ENCODE results near the gene SSR3. TPM values are rescaled to one million over a fixed set of nuclear protein-coding genes. Genes with fewer than 3 reads are reported as not detected.

The SSR3 gene
- total and polyA plus RNA-seq, 2 of the 8 experiments (the other 6 are each of a cell fraction or from before 2014, with no cell fraction given) = 92.7 to 208 TPM

DNA sequence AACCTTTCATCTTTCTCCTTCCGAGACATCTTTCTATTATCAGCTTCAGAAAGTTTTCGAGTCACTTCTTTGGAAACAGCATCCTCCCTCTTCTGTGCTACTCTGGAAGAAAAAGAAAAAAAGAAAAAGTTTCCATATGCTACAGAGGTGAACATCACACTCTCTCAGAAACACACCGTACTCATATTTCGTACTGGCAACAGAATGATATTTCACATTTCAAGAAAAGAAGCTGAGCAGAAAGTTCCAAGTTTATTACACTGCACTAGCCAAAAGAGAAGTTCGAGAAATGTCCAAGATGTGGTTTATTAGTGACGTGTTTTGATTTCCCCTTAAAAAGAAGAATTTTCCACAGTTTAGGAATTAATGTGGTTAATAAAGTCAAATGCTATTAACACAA, 6.0 kb downstream of the SSR3 start:
- Histone ChIP-seq H2BK12ac (ENCODE audit: low read depth, low read length) (no peak overlapping the region), H3K36me3 (ENCODE audit: control insufficient read depth in 2 of 4, insufficient read depth in 4 of 4, low read length in 3 of 4) (peaks cover 23 to 88% (median 42%) of the 10 kb centered on the region in 4 experiments), H3K9me3 (ENCODE audit: insufficient read depth in 2 of 2, low read depth in 1 of 2, low read length in 1 of 2) (no peaks in the 10 kb centered on the region), H3K79me2 (ENCODE audit: control insufficient read depth in 1 of 2, insufficient read depth in 2 of 2, low read length in 2 of 2) (peaks cover 19 to 90% of the 10 kb centered on the region in 2 experiments; a peak in 3 of 4 replicates), H3K4ac (replicated peaks; ENCODE audit: insufficient read length, low read depth, low read length) (no peak overlapping the region), H3K79me1 (ENCODE audit: low read depth, low read length) (no peaks in the 10 kb centered on the region; the same call in 1 of the 2 replicates), H4K20me1 (replicated peaks in 1 of 2; ENCODE audit: control insufficient read depth in 1 of 2, insufficient read depth in 2 of 2, low read length in 2 of 2) (peaks cover 0 to 8% of the 10 kb centered on the region in 2 experiments), H4K91ac (replicated peaks; ENCODE audit: insufficient read length, low read length) (no peak overlapping the region), H3K4me1 (replicated peaks in 1 of 4; ENCODE audit: control insufficient read depth in 3 of 4, insufficient read depth in 4 of 4, low read length in 3 of 4) (peaks cover 0 to 2% (median 0%) of the 10 kb centered on the region in 4 experiments; a peak in 2 of 7 replicates), H2BK15ac (ENCODE audit: low read length) (no peak overlapping the region), H3K56ac (replicated peaks; ENCODE audit: insufficient read length, low read depth, low read length) (no peak overlapping the region), H2BK120ac (replicated peaks; ENCODE audit: low read depth, low read length) (no peak overlapping the region), H3K14ac (ENCODE audit: insufficient read length) (no peak overlapping the region), H3K27ac (ENCODE audit: low read depth, low read length) (no peak overlapping the region), H3K9ac (replicated peaks in 1 of 4; ENCODE audit: extremely low read depth in 1 of 4, low read depth in 3 of 4, low read length in 3 of 4) (no peak overlapping the region), H2BK5ac (ENCODE audit: low read depth, low read length) (no peak overlapping the region), H4K8ac (ENCODE audit: extremely low read depth, insufficient read depth, low read length) (no peak overlapping the region), H4K5ac (ENCODE audit: insufficient read length, low read depth, low read length) (no peak overlapping the region), H3K4me3 (ENCODE audit: extremely low read depth in 1 of 4, insufficient read depth in 2 of 4, low read depth in 3 of 4, low read length in 4 of 4) (no peak overlapping the region), H3K23me2 (ENCODE audit: low read depth, low read length) (peaks cover 1% of the 10 kb centered on the region), H2BK20ac (ENCODE audit: low read length) (no peak overlapping the region), H3K23ac (ENCODE audit: insufficient read length) (no peak overlapping the region), H3K27me3 (replicated peaks in 1 of 4; ENCODE audit: control insufficient read depth in 3 of 4, extremely low read depth in 1 of 4, insufficient read depth in 3 of 4, low read length in 3 of 4) (no peaks in the 10 kb centered on the region), H2AFZ (ENCODE audit: low read length) (no peak overlapping the region), H3K4me2 (ENCODE audit: insufficient read depth in 1 of 2, low read depth in 2 of 2, low read length in 2 of 2) (no peak overlapping the region), H2AK5ac (ENCODE audit: low read depth, low read length) (no peak overlapping the region), H3K18ac (ENCODE audit: extremely low read depth, low read length) (no peak overlapping the region)
- CTCF ChIA-PET (ENCODE audit: partially characterized antibody) = interaction anchor here (0.6 to 1.9 kb wide), 5 partner anchors 8 to 534 kb away, joined by 3 to 7 read pairs (median 3); no protein-coding TSS in a partner anchor
- DNase-seq (ENCODE audit: low read depth in 1 of 2, low spot score in 2 of 2) (no peak), FAIRE-seq (no peak)
- POLR2A ChIA-PET (ENCODE audit: partially characterized antibody) = interaction anchor here (1.2 kb wide), 1 partner anchor 17 kb away, joined by 3 read pairs; no protein-coding TSS in a partner anchor
- 80% methylated on average over 6 of the region's 6 CpGs; no CpG with 5 or more reads in 1 of the 2 experiments for WGBS, 2 experiments (ENCODE audit: extremely low coverage in 1 of 2, insufficient coverage in 1 of 2, insufficient read length in 1 of 2, insufficient replicate concordance in 2 of 2, low coverage in 1 of 2, low lambda C conversion rate in 2 of 2, missing lambda C conversion rate in 1 of 2)
- TF ChIP-seq, protein P1, sequence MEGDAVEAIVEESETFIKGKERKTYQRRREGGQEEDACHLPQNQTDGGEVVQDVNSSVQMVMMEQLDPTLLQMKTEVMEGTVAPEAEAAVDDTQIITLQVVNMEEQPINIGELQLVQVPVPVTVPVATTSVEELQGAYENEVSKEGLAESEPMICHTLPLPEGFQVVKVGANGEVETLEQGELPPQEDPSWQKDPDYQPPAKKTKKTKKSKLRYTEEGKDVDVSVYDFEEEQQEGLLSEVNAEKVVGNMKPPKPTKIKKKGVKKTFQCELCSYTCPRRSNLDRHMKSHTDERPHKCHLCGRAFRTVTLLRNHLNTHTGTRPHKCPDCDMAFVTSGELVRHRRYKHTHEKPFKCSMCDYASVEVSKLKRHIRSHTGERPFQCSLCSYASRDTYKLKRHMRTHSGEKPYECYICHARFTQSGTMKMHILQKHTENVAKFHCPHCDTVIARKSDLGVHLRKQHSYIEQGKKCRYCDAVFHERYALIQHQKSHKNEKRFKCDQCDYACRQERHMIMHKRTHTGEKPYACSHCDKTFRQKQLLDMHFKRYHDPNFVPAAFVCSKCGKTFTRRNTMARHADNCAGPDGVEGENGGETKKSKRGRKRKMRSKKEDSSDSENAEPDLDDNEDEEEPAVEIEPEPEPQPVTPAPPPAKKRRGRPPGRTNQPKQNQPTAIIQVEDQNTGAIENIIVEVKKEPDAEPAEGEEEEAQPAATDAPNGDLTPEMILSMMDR (IDR thresholded peaks at IDR 0.05; ENCODE audit: control extremely low read depth in 1 of 3, insufficient read depth in 1 of 3, low read depth in 1 of 3, low read length in 3 of 3) = no peak
- no peak for TF ChIP-seq TEAD4 (IDR thresholded peaks at IDR 0.05; ENCODE audit: low read depth, low read length)
- TF ChIP-seq, protein P2, sequence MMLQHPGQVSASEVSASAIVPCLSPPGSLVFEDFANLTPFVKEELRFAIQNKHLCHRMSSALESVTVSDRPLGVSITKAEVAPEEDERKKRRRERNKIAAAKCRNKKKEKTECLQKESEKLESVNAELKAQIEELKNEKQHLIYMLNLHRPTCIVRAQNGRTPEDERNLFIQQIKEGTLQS (IDR thresholded peaks at IDR 0.05; ENCODE audit: insufficient read depth, low read depth, low read length) = no peak
- no peak for TF ChIP-seq RFX5 (IDR thresholded peaks at IDR 0.05; ENCODE audit: borderline replicate concordance, low read depth, low read length)
- no peak for TF ChIP-seq JUN (IDR thresholded peaks at IDR 0.05; ENCODE audit: low read depth, low read length)
- TF ChIP-seq, protein P3, sequence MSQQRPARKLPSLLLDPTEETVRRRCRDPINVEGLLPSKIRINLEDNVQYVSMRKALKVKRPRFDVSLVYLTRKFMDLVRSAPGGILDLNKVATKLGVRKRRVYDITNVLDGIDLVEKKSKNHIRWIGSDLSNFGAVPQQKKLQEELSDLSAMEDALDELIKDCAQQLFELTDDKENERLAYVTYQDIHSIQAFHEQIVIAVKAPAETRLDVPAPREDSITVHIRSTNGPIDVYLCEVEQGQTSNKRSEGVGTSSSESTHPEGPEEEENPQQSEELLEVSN (IDR thresholded peaks at IDR 0.05) = no peak
- TF ChIP-seq SP2 (IDR thresholded peaks at IDR 0.05; ENCODE audit: low read length) = no peak
- no peak for TF ChIP-seq CHD1 (IDR thresholded peaks at IDR 0.05; ENCODE audit: low read depth, low read length)
- no peak for TF ChIP-seq CREB1 (IDR thresholded peaks at IDR 0.05)
- no peak for TF ChIP-seq SP1 (IDR thresholded peaks at IDR 0.05; ENCODE audit: low read depth, low read length)
- TF ChIP-seq BCL11A (IDR thresholded peaks at IDR 0.05; ENCODE audit: low read depth in 2 of 2, low read length in 2 of 2) = no peak
